Left ventricle myocardium inferior (tissue), 1 donor: Measurements from ENCODE around the gene EMID1. TPM values are rescaled to one million over a fixed set of nuclear protein-coding genes. Genes with fewer than 3 reads are reported as not detected.
"Not testable (repeated sequence)": the region's sequence is repeated elsewhere in the genome, so short reads cannot be mapped to it uniquely, and the experiment has no call there.

Experiments
- DNase-seq: peaks from one replicate; pipeline ENCODE4 v3.0.0-alpha.2; 2020
- H3K27ac ChIP-seq: fragments of 200-600 bp; replicated peaks from 2 replicates; pipeline ENCODE4 v1.8.0; 2021
- H3K27me3 ChIP-seq: fragments of 200-600 bp; 2 replicates; pipeline ENCODE4 v1.8.0; 2021; ENCODE audit warnings: low read depth
- H3K36me3 ChIP-seq: fragments of 200-600 bp; 2 replicates; pipeline ENCODE4 v1.8.0; 2021
- H3K4me1 ChIP-seq: fragments of 200-600 bp; 2 replicates; pipeline ENCODE4 v1.8.0; 2021
- H3K4me3 ChIP-seq: fragments of 200-600 bp; 2 replicates; pipeline ENCODE4 v1.8.0; 2021; ENCODE audit warnings: mild to moderate bottlenecking, moderate library complexity
- H3K9me3 ChIP-seq: fragments of 200-600 bp; replicated peaks from 2 replicates; pipeline ENCODE4 v1.8.0; 2021
- intact Hi-C: fragments of 100-400 bp; cut with micrococcal nuclease; formaldehyde crosslinking; loops from one replicate; pipeline ENCODE4 v1.11.0; 2022
- total RNA-seq: library from RNA; stranded (reverse); fragmentation: NEBNext Ultra II Directional; extraction: Animal tissue kit (Norgen Biotek cat#: 25700); gene quantifications from one replicate; pipeline ENCODE4 v1.2.1, GENCODE V29; 2021
- TF ChIP-seq, protein P1 (sequence below): fragments of 200-600 bp; IDR thresholded peaks from 2 replicates; pipeline ENCODE4 v1.8.0; 2021; ENCODE audit warnings: antibody characterized with exemption, mild to moderate bottlenecking, borderline replicate concordance
- donor health status: DM: no; HTN: yes; CAD: no; lungs with severe emphysema.

The EMID1 gene
- total RNA-seq, 1 donor from 2014 or later, result 0.74 TPM

DNA sequence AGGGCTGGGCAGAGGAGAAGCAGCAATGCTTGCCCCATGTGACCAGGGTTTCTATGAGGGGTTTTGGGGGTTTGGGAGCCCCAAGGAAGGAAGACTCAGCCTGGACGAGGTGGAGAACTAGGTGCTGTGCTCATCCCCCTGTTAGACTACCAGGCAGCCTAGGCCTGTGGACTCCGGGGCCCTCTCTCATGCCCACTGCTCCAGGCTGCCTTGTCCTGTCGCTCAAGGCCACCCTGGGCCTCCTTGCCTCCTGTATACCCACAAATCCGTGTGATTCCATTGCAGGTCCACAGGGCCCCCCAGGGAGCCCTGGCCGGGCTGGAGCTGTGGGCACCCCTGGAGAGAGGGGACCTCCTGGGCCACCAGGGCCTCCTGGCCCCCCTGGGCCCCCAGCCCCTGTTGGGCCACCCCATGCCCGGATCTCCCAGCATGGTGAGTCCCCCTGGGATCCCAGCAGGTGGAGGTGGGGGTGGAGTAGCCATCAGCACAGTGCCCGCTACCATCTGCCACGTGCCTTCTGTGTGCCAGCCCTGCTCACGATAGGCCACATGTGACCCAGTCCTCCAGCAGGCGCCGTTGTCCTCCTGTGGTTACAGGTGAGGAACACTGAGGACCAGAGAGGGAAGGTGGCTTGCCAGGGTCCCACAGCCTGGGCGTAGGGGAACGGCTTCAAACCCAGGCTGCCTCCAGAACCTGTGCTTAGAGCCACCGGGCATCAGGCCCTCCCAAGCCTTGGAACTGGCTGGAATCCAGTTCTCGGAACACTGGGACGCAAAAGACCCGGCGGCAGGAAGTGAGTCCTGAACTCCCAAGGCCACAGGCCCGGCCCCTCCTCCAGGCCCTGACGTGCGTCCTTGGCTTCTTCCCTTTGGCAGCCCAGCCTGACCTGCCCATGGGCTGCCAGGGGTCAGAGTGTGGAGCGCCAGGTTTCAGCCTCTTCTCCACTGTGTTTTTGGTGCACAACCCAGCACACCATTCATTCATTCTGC is 26.6 kb downstream of the EMID1 start:
- H3K27ac ChIP-seq, result no peak overlapping the region

DNA sequence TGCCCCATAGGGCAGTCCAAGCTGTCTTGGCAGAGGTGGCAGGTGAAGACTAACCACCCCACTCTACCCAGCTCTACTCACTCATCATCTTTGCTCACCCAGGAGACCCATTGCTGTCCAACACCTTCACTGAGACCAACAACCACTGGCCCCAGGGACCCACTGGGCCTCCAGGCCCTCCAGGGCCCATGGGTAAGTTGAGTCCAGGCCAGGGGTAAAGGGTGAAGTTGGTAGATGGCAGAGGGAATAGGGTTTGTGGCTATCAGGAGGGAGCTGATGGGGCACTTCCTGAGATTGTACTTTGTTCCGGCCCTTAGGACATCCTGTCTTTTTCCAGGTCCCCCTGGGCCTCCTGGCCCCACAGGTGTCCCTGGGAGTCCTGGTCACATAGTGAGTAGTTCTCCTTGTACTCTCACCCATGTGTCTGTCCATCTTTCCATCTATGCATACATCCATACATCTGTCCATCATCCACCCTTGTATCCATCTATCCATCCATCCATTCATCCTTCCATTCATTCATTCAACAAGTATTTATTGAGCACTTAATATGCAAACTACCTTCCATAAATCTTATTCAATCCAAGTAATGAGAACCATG is 27.7 kb downstream of the EMID1 start:
- Histone ChIP-seq H3K4me3 (no peak overlapping the region), H3K36me3 (no peaks in the 10 kb centered on the region), H3K9me3 (peaks cover 10% of the 10 kb centered on the region), H3K27me3 (no peaks in the 10 kb centered on the region), H3K27ac (no peak overlapping the region), H3K4me1 (no peaks in the 10 kb centered on the region)
- intact Hi-C loops, result no loop called here
- TF ChIP-seq, protein P1, sequence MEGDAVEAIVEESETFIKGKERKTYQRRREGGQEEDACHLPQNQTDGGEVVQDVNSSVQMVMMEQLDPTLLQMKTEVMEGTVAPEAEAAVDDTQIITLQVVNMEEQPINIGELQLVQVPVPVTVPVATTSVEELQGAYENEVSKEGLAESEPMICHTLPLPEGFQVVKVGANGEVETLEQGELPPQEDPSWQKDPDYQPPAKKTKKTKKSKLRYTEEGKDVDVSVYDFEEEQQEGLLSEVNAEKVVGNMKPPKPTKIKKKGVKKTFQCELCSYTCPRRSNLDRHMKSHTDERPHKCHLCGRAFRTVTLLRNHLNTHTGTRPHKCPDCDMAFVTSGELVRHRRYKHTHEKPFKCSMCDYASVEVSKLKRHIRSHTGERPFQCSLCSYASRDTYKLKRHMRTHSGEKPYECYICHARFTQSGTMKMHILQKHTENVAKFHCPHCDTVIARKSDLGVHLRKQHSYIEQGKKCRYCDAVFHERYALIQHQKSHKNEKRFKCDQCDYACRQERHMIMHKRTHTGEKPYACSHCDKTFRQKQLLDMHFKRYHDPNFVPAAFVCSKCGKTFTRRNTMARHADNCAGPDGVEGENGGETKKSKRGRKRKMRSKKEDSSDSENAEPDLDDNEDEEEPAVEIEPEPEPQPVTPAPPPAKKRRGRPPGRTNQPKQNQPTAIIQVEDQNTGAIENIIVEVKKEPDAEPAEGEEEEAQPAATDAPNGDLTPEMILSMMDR, result no peak
- no peak for DNase-seq

More for the DNA sequence above, 26.6 kb downstream of the EMID1 start:
- DNase-seq, result no peak
- Histone ChIP-seq H3K4me3 (no peak overlapping the region), H3K9me3 (peaks cover 10% of the 10 kb centered on the region), H3K4me1 (no peaks in the 10 kb centered on the region), H3K27me3 (no peaks in the 10 kb centered on the region), H3K36me3 (no peaks in the 10 kb centered on the region)
- intact Hi-C loops, result no loop called here
- TF ChIP-seq, protein P1, result no peak

DNA sequence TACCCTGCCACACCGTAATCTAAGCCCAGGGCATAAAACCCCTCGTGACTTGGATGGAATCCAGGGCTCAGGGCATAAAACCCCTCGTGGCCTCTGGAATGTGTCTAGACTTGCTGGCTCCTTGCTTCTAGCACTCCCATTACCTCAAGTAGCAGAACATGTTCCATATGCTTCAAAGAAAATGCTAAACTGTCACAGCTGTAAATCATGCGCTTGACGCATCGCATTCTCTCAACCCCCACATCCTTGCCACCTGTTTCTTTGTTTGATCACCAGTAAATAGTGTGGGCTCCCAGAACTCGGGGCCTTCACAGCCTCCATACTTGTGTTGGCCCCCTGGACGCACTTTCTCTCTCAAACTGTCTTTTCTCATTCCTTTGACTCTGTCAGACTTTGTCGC is 34.8 kb downstream of the EMID1 start:
- H3K9me3 ChIP-seq, result peaks cover 28% of the 10 kb centered on the region
- not testable (repeated sequence) for H3K4me3 ChIP-seq, H3K27me3 ChIP-seq, H3K36me3 ChIP-seq, H3K4me1 ChIP-seq, H3K27ac ChIP-seq, DNase-seq
- intact Hi-C loops, result loop anchor here (10.0 kb wide), 1 partner anchor 386 kb away; no protein-coding TSS in a partner anchor

DNA sequence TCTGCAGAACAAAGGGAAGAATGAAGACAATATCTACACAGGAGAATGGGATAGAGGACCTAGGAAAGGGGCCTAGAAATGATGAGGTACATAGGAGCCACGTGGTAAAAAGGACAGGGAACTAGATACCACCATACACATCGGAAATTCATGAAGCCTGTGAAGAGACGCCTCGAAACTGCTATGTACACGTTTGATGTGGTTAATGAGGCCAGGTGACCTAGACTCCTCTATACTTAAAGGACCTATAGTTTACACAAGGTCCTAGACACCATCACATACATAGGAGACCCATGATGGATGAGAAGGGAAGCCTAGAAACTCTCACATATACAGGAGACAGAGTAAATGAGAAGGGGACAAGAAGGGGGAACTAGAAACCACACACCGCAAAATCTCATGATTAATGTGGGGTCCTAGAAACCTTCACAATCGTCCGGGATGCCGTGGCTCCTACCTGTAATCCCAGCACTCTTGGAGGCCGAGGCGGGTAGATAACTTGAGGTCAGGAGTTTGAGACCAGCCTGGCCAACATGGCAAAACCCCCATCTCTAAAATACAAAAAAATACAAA is 38.3 kb downstream of the EMID1 start:
- no peaks in the 10 kb centered on the region for H3K36me3 ChIP-seq
- no peak overlapping the region for H3K27ac ChIP-seq
- no peaks in the 10 kb centered on the region for H3K4me1 ChIP-seq
- H3K27me3 ChIP-seq, result no peaks in the 10 kb centered on the region
- no peak overlapping the region for H3K4me3 ChIP-seq
- TF ChIP-seq, protein P1, result no peak
- no peak for DNase-seq
- H3K9me3 ChIP-seq, result peaks cover 27% of the 10 kb centered on the region
- intact Hi-C loops, result loop anchor here (10.0 kb wide), 1 partner anchor 389 kb away; no protein-coding TSS in a partner anchor

DNA sequence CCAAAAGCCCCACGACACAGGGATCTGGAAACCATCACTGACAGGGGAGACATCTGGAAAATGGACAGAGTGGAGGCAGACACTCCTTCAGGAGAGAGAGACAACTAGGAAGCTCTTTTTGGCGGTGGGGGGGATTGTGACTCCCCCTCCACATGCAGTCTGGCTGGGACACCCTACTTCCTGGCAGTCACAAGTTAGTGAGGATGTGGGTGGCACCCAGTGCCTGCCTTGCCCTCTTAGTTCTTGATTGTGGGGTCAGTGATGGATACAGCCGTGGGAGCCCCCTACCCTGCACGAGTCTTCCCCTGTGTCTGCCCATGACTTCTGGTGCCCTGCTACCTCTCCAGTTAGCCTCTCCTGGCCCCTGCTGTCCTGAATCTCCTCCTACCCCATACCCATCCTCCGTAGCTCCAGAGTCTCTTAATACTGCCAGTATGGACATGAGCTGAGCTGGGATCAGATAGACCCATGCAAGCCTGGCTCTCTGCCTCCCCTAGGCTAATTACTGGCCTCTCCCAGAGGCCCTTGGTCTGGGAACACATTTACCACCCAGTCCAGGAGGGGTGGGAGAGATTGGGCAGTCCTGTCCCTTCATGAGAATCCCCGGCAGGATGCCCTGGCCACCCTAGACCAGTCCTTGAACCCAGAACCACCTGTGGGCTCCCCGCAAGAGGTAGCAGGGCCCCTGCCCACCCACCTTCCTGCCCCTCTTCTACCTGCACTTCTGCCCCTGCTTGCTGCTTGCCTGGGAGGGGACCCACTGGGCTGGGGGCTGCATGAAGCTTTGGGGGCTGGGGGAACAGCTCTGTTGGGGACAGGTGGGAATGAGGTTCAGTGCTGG is 39.3 kb downstream of the EMID1 start:
- H3K27ac ChIP-seq, result no peak overlapping the region
- H3K36me3 ChIP-seq, result no peaks in the 10 kb centered on the region
- intact Hi-C loops, result loop anchor here (5.0 to 10.0 kb wide), 2 partner anchors 93 to 390 kb away; no protein-coding TSS in a partner anchor
- H3K9me3 ChIP-seq, result peaks cover 17% of the 10 kb centered on the region
- TF ChIP-seq, protein P1, result no peak
- no peaks in the 10 kb centered on the region for H3K4me1 ChIP-seq
- no peak for DNase-seq
- H3K27me3 ChIP-seq, result no peaks in the 10 kb centered on the region
- H3K4me3 ChIP-seq, result no peak overlapping the region
